Panc1 (cell line): ENCODE results near the gene MYCBP2.

Experiments
- CTCF ChIP-seq: fragments of 450-650 bp; IDR thresholded peaks from 2 replicates; pipeline ENCODE4 v1.5.1; 2017; ENCODE audit warnings: mild to moderate bottlenecking
- POLR2AphosphoS5 ChIP-seq: IDR thresholded peaks from 2 replicates; pipeline ENCODE4 v1.6.1; 2012; ENCODE audit warnings: mild to moderate bottlenecking, low read depth, low read length, moderate library complexity
- REST ChIP-seq, 2 experiments: IDR thresholded peaks; 2 replicates each; pipeline ENCODE4 v1.6.1; 2011 to 2012; ENCODE audit warnings: low read depth in 2 of 2, control low read depth in 1 of 2, low read length in 1 of 2, mild to moderate bottlenecking in 1 of 2, moderate library complexity in 1 of 2; ENCODE audit not compliant: insufficient read depth in 1 of 2
- SIN3A ChIP-seq: IDR thresholded peaks from 2 replicates; pipeline ENCODE4 v1.6.1; 2012; ENCODE audit warnings: low read depth, mild to moderate bottlenecking, low read length, moderate library complexity, borderline replicate concordance; ENCODE audit not compliant: insufficient read depth
- TCF7L2 ChIP-seq: IDR thresholded peaks from 2 replicates; pipeline ENCODE4 v1.6.1; 2011; ENCODE audit warnings: mild to moderate bottlenecking, low read depth, low read length, inconsistent platforms

GRCh38 chr13:77331421-77331820 is 4.5 kb upstream of the MYCBP2 start:
- TF ChIP-seq CTCF (no peak), REST (IDR thresholded peaks at IDR 0.05; ENCODE audit: insufficient read depth in 1 of 2, low read depth in 2 of 2, low read length in 1 of 2) (no peak), POLR2AphosphoS5 (no peak), SIN3A (no peak), TCF7L2 (no peak)
